MCF 10A (cell line): ENCODE measurements around the gene ATP1B2. TPM values are rescaled to one million over a fixed set of nuclear protein-coding genes. Genes with fewer than 3 reads are reported as not detected.

Source experiments
- BruUV-seq: library from RNA; stranded (reverse); fragments of 400-500 nt; replicated peaks from 2 replicates; lab custom pipeline; 2021; lab: Mats Ljungman, UMichigan
- CTCF ChIA-PET: fragments of 300-600 bp; sonication (Branson Sonifier 250); formaldehyde crosslinking; extraction: SDS; loops from one replicate; lab custom pipeline; 2021; ENCODE audit warnings: antibody characterized with exemption, inconsistent platforms; lab: Yijun Ruan, JAX
- POLR2A ChIA-PET: fragments of 300-600, 350-650 bp; sonication (Branson Sonifier 250); formaldehyde crosslinking; extraction: SDS; loops from one replicate; lab custom pipeline; 2020; ENCODE audit warnings: antibody characterized with exemption, inconsistent platforms; lab: Yijun Ruan, JAX
- DNase-seq: peaks from one replicate; pipeline ENCODE4 v3.0.0-alpha.2; 2018; ENCODE audit not compliant: unreplicated experiment
- H3K27ac Mint-ChIP-seq: one replicate; pipeline ENCODE4 v1.8.0; 2022; ENCODE audit warnings: mild to moderate bottlenecking, low read depth, mixed read lengths; ENCODE audit not compliant: unreplicated experiment
- H3K27me3 Mint-ChIP-seq: one replicate; pipeline ENCODE4 v1.8.0; 2022; ENCODE audit warnings: mixed read lengths; ENCODE audit not compliant: insufficient read depth, unreplicated experiment
- H3K36me3 Mint-ChIP-seq: one replicate; pipeline ENCODE4 v1.8.0; 2022; ENCODE audit warnings: mild to moderate bottlenecking, moderate library complexity, mixed read lengths; ENCODE audit not compliant: insufficient read depth, unreplicated experiment
- H3K4me1 Mint-ChIP-seq: one replicate; pipeline ENCODE4 v1.8.0; 2022; ENCODE audit warnings: mixed read lengths; ENCODE audit not compliant: insufficient read depth, unreplicated experiment
- H3K4me3 Mint-ChIP-seq: one replicate; pipeline ENCODE4 v1.8.0; 2022; ENCODE audit warnings: mild to moderate bottlenecking, moderate library complexity, mixed read lengths; ENCODE audit not compliant: unreplicated experiment
- H3K9me3 Mint-ChIP-seq: one replicate; pipeline ENCODE4 v1.8.0; 2022; ENCODE audit warnings: mixed read lengths; ENCODE audit not compliant: unreplicated experiment
- CTCF ChIP-seq: fragments of 200-600 bp; IDR thresholded peaks from one replicate; pipeline ENCODE4 v1.8.0; 2022; ENCODE audit warnings: antibody characterized with exemption, mild to moderate bottlenecking; ENCODE audit not compliant: unreplicated experiment
- intact Hi-C: fragments of 100-400 bp; cut with micrococcal nuclease; formaldehyde crosslinking; loops from 2 replicates; pipeline ENCODE4 v1.14.1; 2022
- total RNA-seq: library from RNA; stranded (reverse); gene quantifications from 2 replicates; pipeline ENCODE4 v1.2.3, GENCODE V29; 2022

The ATP1B2 gene
- total RNA-seq, 1 experiment from 2014 or later: not detected

- Mint-ChIP-seq H3K27ac (no peak overlapping the region), H3K36me3 (peaks cover 89% of the 10 kb centered on the region), H3K9me3 (peaks cover 8% of the 10 kb centered on the region), H3K27me3 (no peaks in the 10 kb centered on the region), H3K4me3 (no peak overlapping the region), H3K4me1 (no peaks in the 10 kb centered on the region)
- POLR2A ChIA-PET: interaction anchor here (1.2 to 1.9 kb wide), 4 partner anchors 11 to 112 kb away, joined by 3 to 17 read pairs (median 6); partner anchors contain the start of genes FXR2 and TP53
- TF ChIP-seq CTCF: peak; percentile 41
- peak; percentile 46 for DNase-seq
- no TSS peak for BruUV-seq
- intact Hi-C loops: no loop called here
- CTCF ChIA-PET: interaction anchor here (0.6 to 1.6 kb wide), 11 partner anchors 9 to 113 kb away, joined by 3 to 7 read pairs (median 5); partner anchors contain the start of genes ATP1B2, SOX15, TP53 and WRAP53
Observed at GRCh38 chr17:7673239-7673638, 22.5 kb downstream of the ATP1B2 start.

- DNase-seq: no peak
- H3K36me3 Mint-ChIP-seq: peaks cover 88% of the 10 kb centered on the region
- H3K27ac Mint-ChIP-seq: no peak overlapping the region
- TF ChIP-seq CTCF: no peak
- H3K4me1 Mint-ChIP-seq: no peaks in the 10 kb centered on the region
- no peaks in the 10 kb centered on the region for H3K27me3 Mint-ChIP-seq
- intact Hi-C loops: no loop called here
- ChIA-PET POLR2A (interaction anchor here (1.0 to 2.1 kb wide), 2 partner anchors 12 to 271 kb away, joined by 3 to 6 read pairs; partner anchors contain the start of genes TMEM256 and TP53), CTCF (interaction anchor here (0.7 to 1.4 kb wide), 2 partner anchors 8 to 11 kb away, joined by 4 to 5 read pairs; no protein-coding TSS in a partner anchor)
- H3K4me3 Mint-ChIP-seq: no peak overlapping the region
- BruUV-seq: no TSS peak
- peaks cover 8% of the 10 kb centered on the region for H3K9me3 Mint-ChIP-seq
Observed at GRCh38 chr17:7674934-7675333, 24.2 kb downstream of the ATP1B2 start.

GRCh38 chr17:7676533-7676932 is 25.8 kb downstream of the ATP1B2 start:
- CTCF ChIA-PET: interaction anchor here (0.6 to 1.1 kb wide), 4 partner anchors 11 to 222 kb away, joined by 3 read pairs; no protein-coding TSS in a partner anchor
- DNase-seq: no peak
- H3K36me3 Mint-ChIP-seq: peaks cover 74% of the 10 kb centered on the region
- intact Hi-C loops: no loop called here
- no peaks in the 10 kb centered on the region for H3K4me1 Mint-ChIP-seq
- H3K9me3 Mint-ChIP-seq: peaks cover 8% of the 10 kb centered on the region
- H3K4me3 Mint-ChIP-seq: no peak overlapping the region
- POLR2A ChIA-PET: interaction anchor here (0.9 kb wide), 1 partner anchor 10 kb away, joined by 3 read pairs; no protein-coding TSS in a partner anchor
- H3K27me3 Mint-ChIP-seq: no peaks in the 10 kb centered on the region
- TF ChIP-seq CTCF: no peak
- no TSS peak for BruUV-seq
- no peak overlapping the region for H3K27ac Mint-ChIP-seq

GRCh38 chr17:7677388-7678067 is 26.8 kb downstream of the ATP1B2 start:
- DNase-seq: no peak
- H3K27ac Mint-ChIP-seq: peak overlapping the region; percentile 14
- no TSS peak for BruUV-seq
- CTCF ChIA-PET: interaction anchor here (0.6 to 1.4 kb wide), 4 partner anchors 10 to 117 kb away, joined by 3 to 5 read pairs (median 3); no protein-coding TSS in a partner anchor
- POLR2A ChIA-PET: interaction anchor here (1.9 kb wide), 1 partner anchor 9 kb away, joined by 10 read pairs; the partner anchor contains the start of gene TP53
- intact Hi-C loops: no loop called here
- H3K4me3 Mint-ChIP-seq: no peak overlapping the region
- no peaks in the 10 kb centered on the region for H3K4me1 Mint-ChIP-seq
- peaks cover 8% of the 10 kb centered on the region for H3K9me3 Mint-ChIP-seq
- no peak for TF ChIP-seq CTCF
- peaks cover 64% of the 10 kb centered on the region for H3K36me3 Mint-ChIP-seq
- H3K27me3 Mint-ChIP-seq: no peaks in the 10 kb centered on the region
